GM18519 (cell line): ENCODE measurements around the gene PGRMC2.

Experiments
- ATAC-seq: cut with Tn5 transposase; IDR thresholded peaks from one replicate; pipeline ENCODE4 v1.9.1; 2021; ENCODE audit warnings: mild to moderate bottlenecking, moderate library complexity; ENCODE audit not compliant: unreplicated experiment, low FRiP score

Gene PGRMC2

DNA sequence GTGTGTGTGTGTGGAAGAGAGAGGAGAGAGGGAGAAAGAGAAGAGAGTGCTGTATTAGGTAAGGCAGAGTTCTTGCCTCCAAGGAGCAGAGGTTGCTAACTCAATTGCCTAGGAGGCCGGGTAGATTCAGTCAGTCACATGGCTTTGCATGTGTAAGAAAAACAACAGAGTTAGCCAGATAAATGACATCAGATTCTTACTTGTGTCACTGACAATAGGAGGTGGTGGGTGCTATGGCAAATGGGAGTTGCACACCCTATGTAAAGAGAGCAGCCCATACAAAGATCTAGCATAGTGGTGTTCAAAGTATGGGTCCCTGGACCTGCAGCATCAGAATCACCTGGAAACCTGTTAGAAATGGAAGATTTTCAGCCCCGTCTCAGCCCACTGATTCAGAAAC lies 14.4 kb upstream of the PGRMC2 start:
- ATAC-seq: no peak

DNA sequence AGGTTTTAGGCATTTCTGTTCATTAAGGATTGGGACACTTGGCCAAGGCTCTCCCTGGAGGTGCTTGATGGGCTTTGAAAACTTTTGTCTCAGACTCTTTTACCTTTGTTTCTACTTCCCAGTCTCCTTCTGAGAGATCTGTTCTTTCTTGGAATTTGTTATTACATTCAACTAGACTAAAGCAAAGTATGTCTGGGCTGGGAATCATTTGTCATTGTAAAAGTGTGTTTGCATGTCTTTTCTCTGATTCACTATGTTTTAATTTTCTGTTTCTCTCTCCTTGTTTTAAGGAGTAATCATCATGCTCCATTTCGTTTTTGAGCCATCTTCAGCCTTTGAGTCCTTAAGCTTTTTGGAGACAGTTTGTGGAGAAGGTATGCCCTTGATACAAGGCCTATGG lies 12.2 kb upstream of the PGRMC2 start:
- ATAC-seq: no peak

DNA sequence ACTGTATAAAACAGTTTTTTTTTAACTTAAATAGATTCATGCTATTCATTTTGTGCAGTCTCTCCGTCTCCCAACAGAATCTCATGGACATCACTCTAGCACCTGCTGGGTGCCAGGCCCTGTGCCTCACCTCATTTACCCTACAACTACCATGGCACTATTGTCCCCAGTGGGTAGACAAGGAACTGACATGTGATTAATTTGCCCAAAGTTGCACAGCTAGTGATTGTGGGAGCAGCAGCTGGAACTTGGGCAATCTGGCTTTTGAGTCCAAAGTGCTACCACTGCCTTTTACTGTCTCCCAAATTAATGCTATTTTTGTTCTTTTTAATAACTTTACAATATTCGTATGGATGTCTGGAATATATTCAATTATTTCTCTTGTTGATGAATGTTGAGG lies 11.2 kb upstream of the PGRMC2 start:
- peak; percentile 67 for ATAC-seq

DNA sequence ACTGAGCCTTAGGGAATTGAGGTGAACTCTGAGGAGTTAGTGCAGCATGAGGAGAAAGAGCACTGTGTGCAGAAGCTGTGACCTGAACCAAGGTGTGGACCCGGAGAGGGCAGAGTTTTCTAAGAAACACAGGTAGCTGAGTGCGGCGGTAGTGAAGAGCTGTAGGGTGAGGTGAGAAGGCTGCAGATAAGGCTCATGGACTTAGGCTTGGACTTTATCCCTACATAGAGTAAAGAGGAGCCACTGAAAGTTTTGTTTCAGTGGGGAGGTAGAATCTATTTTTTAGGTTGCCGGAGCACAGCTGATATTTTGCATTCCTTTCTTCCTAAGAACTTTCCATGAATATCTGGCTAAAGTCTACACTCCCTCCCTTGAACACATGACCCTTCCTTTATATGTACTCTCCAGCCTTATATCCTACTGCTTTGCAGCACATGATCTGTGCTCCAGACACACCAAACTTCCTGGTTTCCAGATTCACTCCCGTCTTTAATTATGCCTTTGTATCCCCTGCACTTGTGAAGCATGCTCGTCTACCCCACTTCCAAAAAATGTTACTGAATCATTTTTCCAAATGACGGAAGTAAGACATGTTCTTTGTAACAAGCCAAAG lies 10.6 kb upstream of the PGRMC2 start:
- no peak for ATAC-seq

DNA sequence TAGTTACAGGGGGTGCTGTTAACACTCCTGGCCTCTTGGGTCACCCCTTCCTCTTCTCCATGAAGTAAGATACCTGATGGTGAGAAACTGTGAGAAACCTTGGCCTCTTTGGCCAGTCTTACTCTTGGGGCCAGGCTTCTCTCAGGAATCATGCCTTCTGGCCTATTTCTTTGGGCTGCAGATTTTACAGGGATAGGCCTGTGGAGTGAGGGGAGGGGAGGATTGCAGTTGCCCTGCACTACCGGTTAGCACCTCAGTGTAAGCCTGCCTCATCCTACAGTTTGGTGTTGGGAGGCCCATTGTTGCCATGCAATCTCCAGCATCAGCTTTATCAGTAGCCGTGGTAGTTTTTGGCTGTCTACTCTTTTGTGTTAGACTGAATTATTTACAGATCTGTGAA lies 7.6 kb upstream of the PGRMC2 start:
- no peak for ATAC-seq

DNA sequence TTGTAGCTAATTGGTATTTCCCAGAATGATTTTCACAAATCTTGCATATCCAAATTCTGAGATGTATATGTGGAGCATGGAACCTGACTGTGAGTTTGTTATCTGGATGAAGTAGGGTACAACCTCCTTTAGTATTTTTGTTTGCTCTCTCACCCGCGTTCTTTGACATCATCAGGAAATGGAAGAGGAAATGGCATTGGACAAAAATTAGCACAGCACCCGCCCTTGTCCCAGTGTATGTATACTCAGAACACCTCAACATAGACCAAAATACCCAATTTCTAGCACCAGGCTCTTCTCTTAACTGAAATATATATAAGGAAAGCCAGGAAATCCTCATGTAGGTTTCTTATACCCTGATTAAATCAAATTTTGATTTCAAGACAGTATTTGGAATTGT lies 6.9 kb upstream of the PGRMC2 start:
- no peak for ATAC-seq

DNA sequence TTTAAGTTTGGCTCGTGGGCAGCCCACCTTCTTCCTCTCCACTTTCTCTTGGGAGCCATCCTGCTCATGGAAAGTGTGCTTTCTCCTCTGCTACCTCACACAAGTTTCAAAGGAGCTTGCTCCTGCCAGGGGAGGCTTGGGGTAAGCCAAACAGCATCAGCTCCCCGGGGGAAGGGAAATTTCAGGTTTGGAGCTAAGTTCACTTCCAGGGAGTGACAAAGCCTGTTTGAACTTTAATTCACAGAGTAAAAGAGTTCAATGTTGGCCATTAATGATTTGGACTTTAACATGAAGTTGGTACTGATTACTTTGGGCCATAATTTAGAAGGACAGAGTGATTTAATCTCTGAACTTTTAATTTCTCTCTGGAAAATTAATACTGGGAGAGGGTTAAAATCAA lies 4.7 kb upstream of the PGRMC2 start:
- no peak for ATAC-seq

DNA sequence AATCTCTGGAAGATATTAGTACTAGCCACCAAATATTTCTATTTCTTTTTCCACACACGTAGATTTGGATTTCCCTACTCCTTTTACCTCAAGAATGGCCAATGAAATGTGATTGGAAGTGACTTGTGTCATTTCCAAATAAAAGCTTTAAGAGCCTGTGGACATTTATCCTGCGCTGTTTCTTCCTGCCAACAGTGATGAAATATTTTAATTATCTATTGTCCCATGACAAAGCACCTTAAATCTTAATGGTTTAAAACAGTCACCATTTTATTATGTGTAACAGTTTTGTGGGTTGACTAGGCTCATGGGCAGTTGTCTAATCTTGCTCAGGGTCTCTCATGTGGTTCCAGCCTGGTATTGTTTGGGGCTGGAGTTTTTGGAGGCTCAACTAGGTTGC lies 3.5 kb upstream of the PGRMC2 start:
- ATAC-seq: no peak

DNA sequence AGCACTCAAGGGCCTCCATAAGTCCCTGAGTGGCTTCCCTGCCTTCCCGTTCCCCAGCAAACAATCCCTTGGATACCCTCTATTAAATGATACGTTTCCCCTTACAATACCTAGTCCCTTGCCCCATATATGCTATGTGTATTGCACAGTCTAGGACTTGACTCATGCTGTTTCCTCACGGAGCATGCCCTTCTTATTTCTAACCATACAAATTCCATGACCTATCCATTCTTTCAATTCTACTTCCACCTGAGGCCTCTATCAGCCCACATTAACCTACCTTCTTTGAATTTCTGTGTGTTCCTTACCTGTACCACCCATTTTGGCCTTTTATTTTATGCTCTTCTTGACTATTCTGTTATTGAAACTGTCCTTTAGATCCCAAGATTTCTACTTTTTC lies 2.9 kb upstream of the PGRMC2 start:
- ATAC-seq: no peak

DNA sequence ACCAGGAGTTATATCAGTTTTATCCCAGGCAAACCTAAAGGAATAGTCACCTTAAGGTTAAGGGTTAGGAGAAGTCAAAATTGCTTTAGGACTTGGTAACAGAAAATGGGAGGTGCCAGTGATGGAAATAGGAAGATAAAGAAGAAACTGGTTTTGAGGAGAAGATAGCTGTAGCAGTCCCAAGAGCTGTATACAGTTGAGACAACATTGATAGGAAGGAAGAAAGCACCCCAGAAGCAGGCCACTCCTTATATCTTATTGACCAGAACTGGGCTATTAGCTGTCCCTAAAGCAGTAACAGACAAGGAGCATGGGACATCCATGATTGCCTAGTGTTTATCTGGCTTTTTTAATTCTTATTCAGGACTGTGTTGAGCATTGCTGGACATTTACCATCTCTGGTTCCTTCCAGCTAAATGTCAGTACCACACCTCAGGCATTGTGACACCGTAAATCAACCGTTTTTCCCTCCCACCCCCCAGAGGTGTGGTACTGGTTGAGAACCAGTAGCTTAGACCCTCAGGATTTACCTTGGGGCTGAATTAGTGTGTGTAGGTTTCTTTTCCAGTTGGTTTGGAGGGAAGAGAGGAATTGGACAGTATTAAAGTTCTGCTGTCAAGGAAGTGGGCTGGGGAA lies 2.0 kb upstream of the PGRMC2 start:
- no peak for ATAC-seq

DNA sequence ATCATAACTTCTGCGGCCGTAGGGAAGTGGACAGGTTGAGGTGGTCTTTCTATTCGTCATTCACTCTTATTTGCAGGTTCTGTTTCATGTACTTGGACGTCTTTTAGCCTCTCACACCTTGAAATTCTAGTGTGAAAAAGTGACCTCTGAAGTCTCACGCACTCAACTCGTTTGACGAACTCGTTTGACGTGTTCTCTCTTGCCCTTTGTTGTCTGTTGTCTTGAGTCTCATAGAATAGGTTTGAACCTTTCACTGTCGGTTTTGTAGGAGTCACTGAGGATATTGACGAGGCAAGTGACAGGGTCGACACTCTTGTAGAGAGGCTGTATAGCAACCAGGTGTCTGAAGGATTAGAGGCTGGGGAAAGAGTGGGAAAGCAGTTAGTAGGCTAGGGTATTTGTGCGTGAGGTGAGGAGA lies 1.1 kb upstream of the PGRMC2 start:
- no peak for ATAC-seq

DNA sequence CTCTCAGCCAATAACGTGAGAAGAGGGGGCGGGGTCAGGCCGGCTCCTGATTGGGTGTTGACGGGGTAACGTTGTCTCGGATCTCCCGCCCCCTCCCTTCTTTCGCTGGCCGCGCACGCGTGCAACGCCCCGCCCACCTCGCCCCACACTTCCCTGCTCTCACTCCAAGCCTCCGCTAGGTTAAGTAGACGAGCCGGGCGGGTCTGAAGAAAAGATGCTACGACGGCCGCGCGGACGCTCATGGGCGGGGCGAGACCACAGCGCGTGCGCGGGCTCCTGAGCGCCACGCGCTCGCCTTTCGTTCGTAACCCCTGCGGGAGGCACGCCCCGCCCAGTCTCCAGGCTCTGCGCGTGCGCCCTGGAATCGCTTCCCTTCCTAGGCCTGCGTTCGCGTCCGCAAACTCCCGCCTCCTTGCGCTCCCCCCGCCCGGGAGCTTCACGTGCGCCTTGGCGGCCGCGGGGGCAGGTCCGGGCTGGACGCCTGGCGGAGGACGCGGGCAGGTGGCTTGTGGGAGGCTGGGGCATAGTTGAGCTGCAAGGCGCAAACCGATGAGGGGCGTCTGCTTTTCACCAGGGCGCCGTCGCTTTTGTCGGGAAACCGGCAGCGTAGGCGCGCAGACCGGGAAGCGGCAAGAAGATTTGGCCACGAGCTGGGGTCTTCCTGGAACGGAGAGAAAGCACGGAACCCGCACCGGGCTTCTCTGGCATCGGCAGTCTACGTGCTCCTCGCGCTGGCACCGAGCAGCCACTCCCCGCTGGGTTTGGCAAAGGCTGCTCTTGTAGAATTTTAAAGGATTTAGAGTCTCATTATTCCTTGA lies 467 bp upstream of the PGRMC2 start:
- peak; percentile 82 for ATAC-seq

DNA sequence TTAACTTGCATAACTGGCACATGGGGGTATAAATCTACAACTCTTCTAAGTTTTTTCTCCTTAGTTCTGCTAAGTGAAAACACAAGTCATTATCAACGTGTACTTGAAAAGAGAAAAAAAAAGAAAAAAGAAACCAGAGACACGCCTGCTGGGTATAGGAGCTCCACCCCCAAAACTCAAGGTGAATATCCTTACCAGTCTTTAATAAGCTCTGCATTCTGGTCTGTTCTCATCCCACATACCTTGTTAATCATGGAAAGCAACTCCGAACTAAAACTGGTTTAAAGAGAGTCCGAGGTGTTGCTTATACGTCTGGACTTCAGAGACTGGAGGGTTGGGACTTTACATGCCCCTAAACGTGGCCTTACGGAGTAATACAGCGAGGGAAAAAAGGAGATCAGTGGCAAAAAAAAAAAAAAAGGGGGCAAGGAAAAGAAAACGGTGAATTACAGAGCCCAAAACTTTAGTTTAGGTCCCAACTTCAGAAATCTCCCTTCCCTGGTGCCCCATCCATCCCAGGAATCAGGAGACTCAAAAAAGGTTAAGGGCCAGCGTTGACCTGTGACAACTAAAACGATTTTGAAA lies 1.0 kb downstream of the PGRMC2 start:
- ATAC-seq: peak; percentile 18

DNA sequence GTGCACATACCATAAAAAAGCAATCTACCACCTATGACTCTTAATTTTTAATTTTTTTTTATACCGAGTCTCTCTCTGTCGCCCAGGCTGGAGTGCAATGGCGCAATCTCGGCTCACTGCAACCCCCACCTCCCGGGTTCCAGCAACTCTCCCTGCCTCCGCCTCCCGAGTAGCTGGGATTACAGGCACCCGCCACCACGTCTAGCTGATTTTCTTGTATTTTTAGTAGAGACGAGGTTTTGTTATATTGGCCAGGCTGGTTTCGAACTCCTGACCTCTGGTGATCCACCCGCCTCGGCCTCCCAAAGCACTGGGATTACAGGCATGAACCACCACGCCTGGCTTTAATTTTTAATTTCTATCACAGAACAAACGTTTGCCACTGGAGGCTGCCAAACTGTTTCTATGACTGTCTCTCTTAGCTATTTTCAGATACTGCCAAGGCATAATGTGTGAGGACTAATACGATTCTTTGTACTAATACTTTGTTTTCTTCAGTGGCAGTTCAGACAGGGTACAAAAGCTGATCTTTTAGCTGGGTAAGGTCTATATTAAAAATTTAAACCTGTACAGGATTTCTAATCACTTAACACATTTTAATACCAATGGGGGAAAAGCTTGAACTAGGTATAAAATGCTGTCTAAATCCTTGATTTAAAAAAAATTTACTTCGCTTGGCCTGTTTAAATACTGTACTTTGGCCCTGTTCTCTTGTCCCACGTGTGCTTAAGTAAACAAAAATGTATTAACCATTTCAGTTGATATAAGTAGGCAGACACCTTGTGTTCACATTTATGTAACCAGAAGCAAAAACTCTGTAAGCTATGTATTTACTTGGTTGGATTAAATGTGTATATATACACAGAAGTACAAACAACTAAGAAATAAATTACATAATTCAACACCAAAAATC lies 2.3 kb downstream of the PGRMC2 start:
- ATAC-seq: no peak

DNA sequence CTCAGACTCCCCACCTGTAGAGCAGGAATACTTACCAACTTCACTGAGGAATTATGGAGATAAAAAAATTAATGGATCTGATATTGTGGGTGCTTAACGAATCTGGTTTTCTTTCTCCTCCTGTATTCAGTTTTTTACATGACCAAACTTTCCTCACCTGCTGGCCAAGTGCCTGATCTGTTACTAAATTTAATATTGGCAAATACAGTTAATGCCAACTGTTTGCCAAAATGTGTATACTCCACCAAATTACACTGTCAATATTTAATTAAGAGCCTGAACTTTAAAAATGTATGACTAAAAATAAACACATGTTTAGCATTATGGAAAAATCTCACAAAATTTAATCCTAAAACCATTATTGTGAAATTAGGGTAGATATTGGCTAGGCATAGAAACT lies 3.3 kb downstream of the PGRMC2 start:
- no peak for ATAC-seq

DNA sequence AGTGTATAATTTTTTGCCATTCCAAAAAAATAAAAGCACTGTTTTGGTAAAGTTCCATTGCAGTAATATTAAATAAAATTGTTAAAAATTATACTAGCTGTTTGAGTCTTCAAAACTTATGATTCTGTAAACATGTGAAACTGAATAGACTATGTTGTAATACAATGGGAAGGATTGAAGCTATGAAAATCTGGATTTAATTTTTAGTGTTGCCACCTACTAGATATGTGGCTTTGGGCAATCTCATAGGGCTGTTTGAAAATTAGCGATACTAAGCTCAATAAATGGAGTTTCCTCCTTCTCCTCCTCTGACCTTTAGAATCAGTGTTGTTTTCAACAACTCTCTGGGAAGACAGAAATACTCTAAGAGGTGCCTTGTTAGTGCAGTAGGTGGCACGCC lies 4.5 kb downstream of the PGRMC2 start:
- ATAC-seq: no peak

DNA sequence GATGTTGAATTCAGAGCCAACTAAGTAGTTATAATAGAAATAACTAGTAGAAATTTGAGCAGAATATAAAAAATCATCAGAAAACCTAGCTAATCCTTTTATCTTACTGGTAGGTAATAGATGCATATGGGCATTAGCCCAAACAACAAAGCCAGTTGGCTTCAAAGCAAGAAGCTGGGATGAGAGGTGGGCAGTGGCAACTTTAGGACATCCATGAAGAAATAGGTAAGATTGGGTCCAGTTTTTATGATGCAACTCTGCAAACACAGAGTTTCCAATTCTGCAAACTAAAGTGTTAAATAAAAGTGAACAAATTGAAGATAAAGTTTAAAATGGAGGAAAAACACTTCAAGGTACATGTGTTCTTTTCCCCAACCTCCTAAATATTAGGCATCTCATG lies 5.1 kb downstream of the PGRMC2 start:
- ATAC-seq: no peak

DNA sequence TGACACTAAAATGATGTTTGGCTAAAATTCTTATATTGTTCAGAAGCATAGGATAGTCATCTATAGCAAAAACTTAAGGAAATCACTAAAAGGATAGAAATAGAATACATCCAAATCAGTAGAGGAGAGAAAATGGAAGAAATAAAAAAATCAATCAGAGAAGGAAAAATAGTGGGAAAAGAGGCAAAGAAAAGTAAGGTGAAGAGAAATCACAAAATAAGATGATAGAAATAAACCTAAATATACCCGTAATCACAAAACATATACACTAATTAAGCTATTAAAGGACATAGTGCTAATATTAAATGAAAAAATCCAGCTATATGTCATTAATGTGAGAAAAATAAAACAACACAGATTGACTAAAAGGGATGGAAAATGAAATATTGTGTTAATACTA lies 6.3 kb downstream of the PGRMC2 start:
- ATAC-seq: no peak

DNA sequence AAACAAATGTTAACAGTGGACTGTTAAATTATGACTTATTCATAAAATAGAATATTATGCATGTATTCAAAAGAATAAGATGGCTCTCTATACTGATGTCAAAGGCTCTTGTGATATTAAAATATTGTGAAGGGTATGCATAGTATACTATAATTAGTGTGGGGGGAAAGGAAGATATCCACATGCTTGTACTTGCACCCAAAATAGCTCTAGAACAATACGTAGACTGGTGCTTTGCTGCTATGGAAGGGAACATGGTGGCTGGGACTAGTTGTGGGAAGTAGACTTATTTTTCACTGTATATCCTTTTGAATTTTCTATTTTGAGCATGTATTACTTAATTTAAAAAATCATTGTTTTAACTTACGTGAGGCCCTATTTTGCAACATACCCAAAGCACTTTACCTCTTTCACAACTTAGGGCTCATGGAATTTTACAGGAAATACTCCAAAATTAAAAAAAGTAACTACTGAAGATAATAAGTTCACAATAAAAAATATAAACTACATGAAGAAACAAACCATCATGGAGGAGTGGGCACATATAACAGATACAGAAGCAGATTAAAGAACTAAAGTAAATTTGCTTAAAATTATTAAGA lies 7.9 kb downstream of the PGRMC2 start:
- ATAC-seq: no peak

DNA sequence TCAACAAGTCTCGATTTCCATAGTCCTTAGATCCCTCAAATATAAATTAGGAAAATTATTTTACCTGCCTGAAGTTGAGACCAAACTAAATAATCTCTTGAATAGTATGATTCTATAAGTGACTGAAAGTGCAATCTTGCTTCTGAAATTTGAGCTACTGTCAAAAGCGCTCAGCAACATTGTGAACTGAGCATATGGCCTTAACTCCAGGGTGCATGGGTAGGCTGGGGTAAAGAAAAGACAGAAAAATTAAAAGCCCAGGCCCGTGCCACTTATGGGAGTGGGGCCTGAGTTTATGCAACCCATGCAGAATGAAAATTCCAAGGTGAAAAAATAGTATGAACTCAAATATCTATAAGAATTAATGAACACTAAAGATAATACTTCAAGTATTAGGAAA lies 9.8 kb downstream of the PGRMC2 start:
- no peak for ATAC-seq
